ENCODE measurements around the gene SEMA5B.

SEMA5B gene

GRCh38 chr3:122921791-122922651, 105.5 kb downstream of the SEMA5B start:
- H3K27ac ChIP-seq = no peak overlapping the region
- peaks cover 7% of the 10 kb centered on the region for H3K27me3 ChIP-seq (replicated peaks)
- DNase-seq = no peak
- H3K4me3 ChIP-seq (ENCODE audit: low read depth, low read length) = no peak overlapping the region
- no peak for TF ChIP-seq CTCF (IDR thresholded peaks at IDR 0.05; ENCODE audit: low read depth, low read length, missing control alignments)
- H3K36me3 ChIP-seq (replicated peaks) = no peaks in the 10 kb centered on the region
- in situ Hi-C loops (cut with HindIII; ENCODE audit: low pct_ligation_motif_present, low sequenced_read_pairs) = no loop called here

GRCh38 chr3:122920986-122921385, 106.6 kb downstream of the SEMA5B start:
- DNase-seq = no peak
- Histone ChIP-seq H3K27me3 (replicated peaks) (peaks cover 9% of the 10 kb centered on the region), H3K36me3 (replicated peaks) (no peaks in the 10 kb centered on the region), H3K4me3 (ENCODE audit: low read depth, low read length) (no peak overlapping the region), H3K27ac (no peak overlapping the region)
- in situ Hi-C loops (cut with HindIII; ENCODE audit: low pct_ligation_motif_present, low sequenced_read_pairs) = no loop called here
- TF ChIP-seq CTCF (IDR thresholded peaks at IDR 0.05; ENCODE audit: low read depth, low read length, missing control alignments) = no peak

- in situ Hi-C loops (cut with HindIII; ENCODE audit: low pct_ligation_motif_present, low sequenced_read_pairs) = no loop called here
- no peak overlapping the region for H3K27ac ChIP-seq
- H3K27me3 ChIP-seq (replicated peaks) = peaks cover 7% of the 10 kb centered on the region
- no peaks in the 10 kb centered on the region for H3K36me3 ChIP-seq (replicated peaks)
- H3K4me3 ChIP-seq (ENCODE audit: low read depth, low read length) = no peak overlapping the region
- no peak for DNase-seq
- no peak for TF ChIP-seq CTCF (IDR thresholded peaks at IDR 0.05; ENCODE audit: low read depth, low read length, missing control alignments)
Measured at GRCh38 chr3:122919291-122919610, 108.3 kb downstream of the SEMA5B start.

GRCh38 chr3:122918576-122919290, 108.8 kb downstream of the SEMA5B start:
- peaks cover 7% of the 10 kb centered on the region for H3K27me3 ChIP-seq (replicated peaks)
- DNase-seq = peak; percentile 9
- H3K36me3 ChIP-seq (replicated peaks) = no peaks in the 10 kb centered on the region
- no peak overlapping the region for H3K27ac ChIP-seq
- in situ Hi-C loops (cut with HindIII; ENCODE audit: low pct_ligation_motif_present, low sequenced_read_pairs) = no loop called here
- no peak overlapping the region for H3K4me3 ChIP-seq (ENCODE audit: low read depth, low read length)
- TF ChIP-seq CTCF (IDR thresholded peaks at IDR 0.05; ENCODE audit: low read depth, low read length, missing control alignments) = no peak

GRCh38 chr3:122917412-122917811, 110.2 kb downstream of the SEMA5B start:
- no peak overlapping the region for H3K4me3 ChIP-seq (ENCODE audit: low read depth, low read length)
- H3K27ac ChIP-seq = no peak overlapping the region
- peaks cover 5% of the 10 kb centered on the region for H3K27me3 ChIP-seq (replicated peaks)
- H3K36me3 ChIP-seq (replicated peaks) = no peaks in the 10 kb centered on the region
- DNase-seq = no peak
- in situ Hi-C loops (cut with HindIII; ENCODE audit: low pct_ligation_motif_present, low sequenced_read_pairs) = no loop called here
- TF ChIP-seq CTCF (IDR thresholded peaks at IDR 0.05; ENCODE audit: low read depth, low read length, missing control alignments) = no peak

All from brain microvascular endothelial cell (primary cell).